Bronchial epithelial cell (primary cell): ENCODE data around the gene PANK3. TPM values are rescaled to one million over a fixed set of nuclear protein-coding genes. Genes with fewer than 3 reads are reported as not detected.

Experiments used
- DNase-seq: peaks from one replicate; pipeline ENCODE4 v3.0.0-alpha.2; 2010; ENCODE audit warnings: low read depth
- FAIRE-seq: peaks from 2 replicates; lab custom pipeline; 2011; peaks lifted over from hg19 to GRCh38; lab: Jason Lieb, UNC
- H3K27me3 ChIP-seq: 2 replicates; pipeline ENCODE4 v1.5.1; 2011; ENCODE audit warnings: low read length; ENCODE audit not compliant: control insufficient read depth, insufficient read depth
- H3K36me3 ChIP-seq: 2 replicates; pipeline ENCODE4 v1.5.1; 2011; ENCODE audit warnings: low read length; ENCODE audit not compliant: control insufficient read depth, insufficient read depth
- H3K4me3 ChIP-seq: 2 replicates; pipeline ENCODE4 v1.5.1; 2011; ENCODE audit warnings: mild to moderate bottlenecking, low read depth, low read length, control low read depth
- CTCF ChIP-seq: IDR thresholded peaks from 2 replicates; pipeline ENCODE4 v1.5.1; 2011; ENCODE audit warnings: mild to moderate bottlenecking, moderate library complexity, low read length, control low read depth, inconsistent platforms; ENCODE audit not compliant: insufficient read depth, severe bottlenecking
- total RNA-seq: library from RNA; depleted of rRNA; stranded (reverse); fragments of >200 nt; gene quantifications from 2 replicates; pipeline ENCODE4 v1.2.1, GENCODE V29; 2014

Gene PANK3
- total RNA-seq, 1 donor from 2014 or later = 55.8 TPM

- DNase-seq (no peak), FAIRE-seq (no peak)
- TF ChIP-seq CTCF = no peak
- Histone ChIP-seq H3K27me3 (no peaks in the 10 kb centered on the region), H3K36me3 (no peaks in the 10 kb centered on the region), H3K4me3 (no peak overlapping the region)
These were observed 34.2 kb upstream of the PANK3 start for GRCh38 chr5:168613396-168613795.

GRCh38 chr5:168612996-168613395 lies 33.8 kb upstream of the PANK3 start:
- DNase-seq (no peak), FAIRE-seq (no peak)
- no peaks in the 10 kb centered on the region for H3K27me3 ChIP-seq
- no peaks in the 10 kb centered on the region for H3K36me3 ChIP-seq
- H3K4me3 ChIP-seq = no peak overlapping the region
- TF ChIP-seq CTCF = no peak

- Histone ChIP-seq H3K36me3 (no peaks in the 10 kb centered on the region), H3K27me3 (no peaks in the 10 kb centered on the region), H3K4me3 (no peak overlapping the region)
- no peak for FAIRE-seq
- no peak for TF ChIP-seq CTCF
- DNase-seq = peak; percentile 27
These were observed 33.0 kb upstream of the PANK3 start for GRCh38 chr5:168612123-168612522.

GRCh38 chr5:168611165-168611564 lies 32.0 kb upstream of the PANK3 start:
- Histone ChIP-seq H3K27me3 (no peaks in the 10 kb centered on the region), H3K4me3 (no peak overlapping the region), H3K36me3 (no peaks in the 10 kb centered on the region)
- DNase-seq = no peak
- FAIRE-seq = no peak
- TF ChIP-seq CTCF = no peak

- DNase-seq (no peak), FAIRE-seq (no peak)
- no peak for TF ChIP-seq CTCF
- no peaks in the 10 kb centered on the region for H3K36me3 ChIP-seq
- H3K27me3 ChIP-seq = no peaks in the 10 kb centered on the region
- H3K4me3 ChIP-seq = no peak overlapping the region
These were observed 30.8 kb upstream of the PANK3 start for GRCh38 chr5:168609806-168610482.

- no peak for DNase-seq
- no peak for TF ChIP-seq CTCF
- Histone ChIP-seq H3K27me3 (no peaks in the 10 kb centered on the region), H3K36me3 (no peaks in the 10 kb centered on the region), H3K4me3 (no peak overlapping the region)
- FAIRE-seq = no peak
These were observed 29.7 kb upstream of the PANK3 start for GRCh38 chr5:168608821-168609220.
